ENCODE data around the gene TOX2.

Gene TOX2

GRCh38 chr20:44113618-44114376, 199.1 kb downstream of the TOX2 start:
- DNase-seq = no peak

- DNase-seq = no peak
Measured at GRCh38 chr20:44115181-44115580, 200.5 kb downstream of the TOX2 start.

- no peak for DNase-seq
Measured at GRCh38 chr20:44115762-44116644, 201.4 kb downstream of the TOX2 start.

- no peak for DNase-seq
Measured at GRCh38 chr20:44117296-44118184, 202.9 kb downstream of the TOX2 start.

GRCh38 chr20:44118185-44119033, 203.8 kb downstream of the TOX2 start:
- no peak for DNase-seq

All from stimulated activated CD4-positive, alpha-beta T cell treated with anti-CD3 and anti-CD28 coated beads, Interleukin-12 subunit alpha, Interleukin-12 subunit beta, amount 100 ng/mL, for 4 hours (primary cell).